Right lobe of liver (tissue), 6 donors: ENCODE results near the gene SMG1. TPM values are rescaled to one million over a fixed set of nuclear protein-coding genes. Genes with fewer than 3 reads are reported as not detected.
A peak's percentile ranks its signal among the peaks of the same experiment; 100 is the strongest.
"Not testable (repeated sequence)": the region's sequence is repeated elsewhere in the genome, so short reads cannot be mapped to it uniquely, and the experiment has no call there.

ENCODE experiments used
- ATAC-seq, 4 donors: fragments of 200-7000 bp; cut with Tn5 transposase; one replicate each; pipeline ENCODE4 v1.9.1; 2020; ENCODE audit warnings: mild to moderate bottlenecking in 4 of 4, moderate library complexity in 4 of 4
- DNase-seq, 3 donors: peaks; one replicate each; pipeline ENCODE4 v3.0.0-alpha.2; 2020
- H3K27ac ChIP-seq, 3 donors: fragments of 200-600 bp; one replicate each; pipeline ENCODE4 v1.8.0; 2022
- H3K27me3 ChIP-seq, 2 donors: fragments of 200-600 bp; one replicate each; pipeline ENCODE4 v1.8.0; 2022
- H3K36me3 ChIP-seq, 4 donors: fragments of 200-600 bp; sonication (generic) in 1 of 4; one replicate each; pipeline versions ENCODE4 v1.5.1 to v1.8.0; 2017 to 2022; ENCODE audit warnings: control low read depth in 1 of 4
- H3K4me1 ChIP-seq, 4 donors: fragments of 200-600 bp; sonication (generic) in 1 of 4; one replicate each; pipeline versions ENCODE4 v1.5.1 to v1.8.0; 2017 to 2022; ENCODE audit warnings: control low read depth in 1 of 4
- H3K4me3 ChIP-seq, 3 donors: fragments of 200-600 bp; one replicate each; pipeline ENCODE4 v1.8.0; 2022
- H3K9me3 ChIP-seq, 4 donors: fragments of 200-600 bp; sonication (generic) in 1 of 4; one replicate each; pipeline versions ENCODE4 v1.5.1 to v1.8.0; 2017 to 2022; ENCODE audit warnings: control low read depth in 1 of 4
- CTCF ChIP-seq, 4 donors: fragments of 200-600 bp in 3 of 4; fragments of 450-650 bp in 1 of 4; IDR thresholded peaks; one replicate each; pipeline versions ENCODE4 v1.5.1 to v1.8.0; 2016 to 2022; ENCODE audit warnings: antibody characterized with exemption in 4 of 4, mild to moderate bottlenecking in 2 of 4
- WGBS: methylation state at CpG from one replicate; pipeline ENCODE4 v1.1.6; 2018; ENCODE audit warnings: low coverage, low lambda C conversion rate; ENCODE audit not compliant: insufficient coverage; ENCODE audit errors: missing lambda C conversion rate; 5-methylcytosine and 5-hydroxymethylcytosine counted together
- intact Hi-C, 2 donors: fragments of 100-400 bp; cut with DNase I; formaldehyde crosslinking; loops; one replicate each; pipeline versions ENCODE4 v1.11.2 to v1.14.1; 2022
- total RNA-seq, 6 experiments: library from RNA; depleted of rRNA in 2 of 6; stranded (reverse); fragments of >200 nt in 2 of 6; fragmentation: NEBNext Ultra II Directional in 3 of 6; extraction: Animal tissue kit (Norgen Biotek cat#: 25700) in 3 of 6; gene quantifications; one replicate each; pipeline versions ENCODE4 v1.1.0 to v1.2.4, GENCODE V29; 2016 to 2023
- donor health status: DM: no; HTN: yes; CAD: no.
- donor health status: DM: no; HTN: no; CAD: no.
- donor health status: DM: no; HTN: no; CAD: no.
- donor health status: DM: no; HTN: yes; CAD: no.
- donor health status: DM: no; HTN: yes; CAD: no.

The SMG1 gene
- total RNA-seq, 6 experiments from 2014 or later: 29.6 to 45.9 (median 33.8) TPM

- H3K4me3 ChIP-seq, H3K9me3 ChIP-seq, H3K4me1 ChIP-seq, intact Hi-C loops, H3K27ac ChIP-seq, H3K27me3 ChIP-seq, H3K36me3 ChIP-seq: not testable (repeated sequence)
- ATAC-seq: peak; percentile 93 to 97 (median 96)
- peak in 2 of 3 donors; percentile 24 to 51 for DNase-seq
- TF ChIP-seq CTCF (IDR thresholded peaks at IDR 0.05): peak; percentile 53 to 70 (median 55)
- WGBS: 8% methylated on average over 12 of the region's 21 CpGs
Measured at GRCh38 chr16:18759598-18760520, 166.3 kb downstream of the SMG1 start.

- 20% methylated on average over 1 of the region's 10 CpGs for WGBS
- H3K4me1 ChIP-seq, H3K9me3 ChIP-seq, ATAC-seq, H3K36me3 ChIP-seq, H3K27me3 ChIP-seq, H3K4me3 ChIP-seq, DNase-seq, H3K27ac ChIP-seq, intact Hi-C loops: not testable (repeated sequence)
Measured at GRCh38 chr16:18757960-18758660, 168.1 kb downstream of the SMG1 start.

GRCh38 chr16:18756639-18757038, 169.6 kb downstream of the SMG1 start:
- ATAC-seq, intact Hi-C loops: not testable (repeated sequence)
- 60% methylated on average over 9 of the region's 9 CpGs for WGBS

More at GRCh38 chr16:18756639-18757038, 169.6 kb downstream of the SMG1 start:
- not testable (repeated sequence) for H3K27ac ChIP-seq, H3K36me3 ChIP-seq, H3K4me1 ChIP-seq, H3K27me3 ChIP-seq, DNase-seq, H3K9me3 ChIP-seq, H3K4me3 ChIP-seq

Other genes starting within 250 kb of the SMG1 start
- gene RPS15A, start 136.1 kb downstream of the SMG1 start, total RNA-seq: 100 to 1,000 TPM; 413 to 736 (median 445) TPM
- 100 to 1,000 TPM; 103 to 160 (median 109) TPM for gene ARL6IP1, start 124.9 kb downstream of the SMG1 start, total RNA-seq
- under 1 TPM; 0.16 to 0.37 (median 0.27) TPM for gene TMC7, start 57.5 kb upstream of the SMG1 start, total RNA-seq
- 10 to 100 TPM in 3 of 6 experiments, 1 to 10 TPM in 3; 7.9 to 11.3 (median 9.9) TPM for gene COQ7, start 141.2 kb upstream of the SMG1 start, total RNA-seq
- gene ITPRIPL2, start 187.6 kb upstream of the SMG1 start, total RNA-seq: 10 to 100 TPM; 12.2 to 23.5 (median 17.7) TPM
- gene SYT17, start 241.8 kb upstream of the SMG1 start, total RNA-seq: 10 to 100 TPM in 3 of 6 experiments, 1 to 10 TPM in 3; 8.2 to 14.1 (median 9.5) TPM